ENCODE results near the gene ZNF530.
A peak's percentile ranks its signal among the peaks of the same experiment; 100 is the strongest.

The ZNF530 gene

DNA sequence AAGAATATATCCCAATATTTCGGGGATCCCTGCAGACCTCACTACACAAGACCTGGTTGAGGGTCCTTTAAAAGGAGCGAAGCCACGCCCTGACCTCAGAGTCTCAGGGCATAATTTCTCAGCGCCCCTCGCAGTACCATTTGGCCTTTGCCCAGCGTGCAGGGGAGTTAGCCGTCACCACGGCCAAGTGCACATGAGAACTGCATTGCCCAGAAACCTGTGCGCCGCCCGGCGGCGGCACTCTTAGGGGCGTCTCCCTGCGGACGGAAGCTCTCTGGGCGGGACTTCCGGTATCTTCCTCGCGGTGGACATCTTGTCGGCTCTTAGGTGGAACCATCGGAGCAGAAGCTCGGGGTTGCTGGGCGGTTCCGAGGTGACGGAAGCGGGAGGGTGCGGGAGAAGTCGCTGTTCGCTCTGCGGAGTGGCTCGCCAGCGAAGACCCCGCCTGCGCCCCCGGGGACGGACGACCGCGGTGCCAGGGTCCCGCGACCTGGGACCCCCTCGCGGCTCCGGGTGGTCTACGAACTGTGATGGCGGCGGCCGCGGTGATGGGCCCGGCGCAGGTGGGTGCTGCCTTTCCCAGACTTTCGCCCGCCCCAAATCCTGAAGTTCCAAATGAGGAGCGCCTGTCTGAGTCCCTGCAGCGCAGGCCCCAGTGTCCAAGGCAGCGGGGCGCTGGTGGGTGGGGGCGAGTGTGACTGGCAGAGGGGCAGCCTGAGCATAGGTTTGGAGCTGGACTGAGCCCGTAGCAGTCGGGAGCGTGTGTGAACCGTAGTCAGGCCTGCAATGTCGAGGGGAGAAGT is 14.5 kb downstream of the ZNF530 start, which contains the start of gene ZNF134:
ZNF134 (plus strand) TSS at position 302 of the 803 bp plus-strand sequence. CDS start 5,227 bp downstream, outside the sequence.
- peak; percentile 75 to 79 for DNase-seq (ENCODE audit: low read depth in 2 of 2)

DNA sequence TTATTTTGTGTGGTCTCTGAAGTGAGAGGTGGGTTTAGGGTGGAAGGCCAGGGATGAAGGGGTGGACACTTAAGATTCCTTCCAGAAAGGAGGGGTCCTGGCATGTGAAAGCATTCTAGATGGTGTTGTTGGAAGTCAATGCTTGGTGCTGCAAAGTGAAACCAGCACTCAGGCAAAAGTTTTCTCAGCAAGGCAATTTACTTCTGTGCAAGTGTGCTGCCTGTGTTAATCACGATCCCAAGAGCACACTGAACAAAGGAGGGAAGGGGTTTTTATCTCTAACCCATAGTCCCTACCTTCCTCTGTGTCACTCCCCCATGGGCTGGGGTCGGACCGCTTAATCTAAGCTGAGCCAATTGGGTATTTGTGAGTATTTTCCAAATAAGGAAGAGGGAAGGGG is 15.7 kb downstream of the ZNF530 start:
- DNase-seq (ENCODE audit: low read depth in 2 of 2), result no peak

DNA sequence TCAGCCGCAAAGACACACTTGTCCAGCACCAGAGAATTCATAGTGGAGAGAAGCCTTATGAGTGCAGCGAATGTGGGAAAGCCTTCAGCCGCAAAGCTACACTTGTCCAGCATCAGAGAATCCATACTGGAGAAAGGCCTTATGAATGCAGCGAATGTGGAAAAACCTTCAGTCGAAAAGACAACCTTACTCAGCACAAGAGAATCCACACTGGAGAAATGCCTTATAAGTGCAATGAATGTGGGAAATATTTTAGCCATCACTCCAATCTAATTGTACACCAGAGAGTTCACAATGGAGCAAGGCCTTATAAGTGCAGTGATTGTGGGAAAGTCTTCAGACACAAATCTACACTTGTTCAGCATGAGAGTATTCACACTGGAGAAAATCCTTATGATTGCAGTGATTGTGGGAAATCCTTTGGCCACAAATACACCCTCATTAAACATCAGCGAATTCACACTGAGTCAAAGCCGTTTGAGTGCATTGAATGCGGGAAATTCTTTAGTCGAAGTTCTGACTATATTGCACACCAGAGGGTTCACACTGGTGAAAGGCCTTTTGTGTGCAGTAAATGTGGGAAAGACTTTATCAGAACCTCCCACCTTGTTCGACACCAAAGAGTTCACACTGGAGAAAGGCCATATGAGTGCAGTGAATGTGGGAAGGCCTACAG is 21.1 kb downstream of the ZNF530 start:
- no peak for DNase-seq (ENCODE audit: low read depth in 2 of 2)

DNA sequence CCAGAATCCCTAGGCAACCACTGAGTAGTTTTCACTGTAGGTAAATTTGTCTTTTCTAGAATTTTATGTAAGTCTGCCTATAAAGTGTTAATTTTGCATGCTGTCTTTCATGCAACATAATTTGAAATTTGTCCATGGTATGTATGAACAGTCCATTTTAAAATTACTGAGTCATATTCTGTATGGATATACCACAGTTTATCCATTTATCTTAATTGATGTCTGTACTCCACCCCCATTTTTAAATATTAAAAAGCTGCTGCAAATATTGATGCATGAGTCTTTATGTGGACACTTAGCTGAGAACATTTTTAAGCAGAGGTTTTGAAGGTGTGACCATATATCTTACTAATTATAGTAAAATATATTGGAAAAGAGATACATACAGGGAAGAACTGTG is 23.4 kb downstream of the ZNF530 start:
- no peak for DNase-seq (ENCODE audit: low read depth in 2 of 2)

DNA sequence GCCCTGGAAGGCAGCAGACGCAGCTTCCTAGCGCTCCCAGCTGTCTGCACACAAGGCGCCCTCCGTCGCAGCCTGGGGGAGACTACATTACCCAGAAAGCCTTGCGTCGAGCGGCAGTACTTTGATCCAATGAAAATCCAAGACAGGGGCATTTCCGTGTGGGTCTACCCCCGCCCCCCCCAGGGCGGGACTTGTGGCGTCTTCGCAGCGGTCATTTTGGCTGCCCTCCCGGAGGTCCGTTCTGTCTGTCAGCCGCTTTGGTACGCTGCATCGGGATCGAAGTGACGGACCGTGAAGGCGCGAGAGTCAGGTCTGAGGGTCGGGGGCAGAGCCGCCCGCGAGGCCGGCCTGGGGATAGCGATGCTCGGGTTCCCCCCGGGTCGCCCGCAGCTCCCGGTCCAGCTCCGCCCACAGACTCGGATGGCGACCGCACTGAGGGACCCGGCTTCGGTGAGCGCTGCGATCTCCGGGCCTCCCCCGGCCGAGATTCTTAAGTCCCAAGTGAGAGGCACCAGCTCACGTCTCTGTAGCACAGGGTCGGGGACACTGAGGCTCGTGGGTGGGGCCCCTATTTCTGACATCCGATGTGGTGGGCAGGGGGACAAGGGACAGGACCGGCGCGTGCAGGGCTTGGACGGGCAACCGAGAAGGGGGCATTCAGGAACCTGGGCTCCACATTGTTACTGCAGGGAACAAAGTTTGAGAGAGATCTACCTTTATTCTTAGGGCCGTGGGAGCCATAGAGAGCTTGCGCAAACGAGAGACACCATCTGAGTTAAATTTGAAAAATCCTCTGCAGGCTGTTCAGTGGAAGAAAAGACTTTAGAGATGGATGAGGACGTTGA is 33.5 kb downstream of the ZNF530 start, which contains the start of gene ZNF211:
ZNF211 (plus strand) TSS at position 182 of the 845 bp plus-strand sequence; CDS start at position 361, 179 bp downstream.
- DNase-seq (ENCODE audit: low read depth in 2 of 2), result peak; percentile 75 to 79

DNA sequence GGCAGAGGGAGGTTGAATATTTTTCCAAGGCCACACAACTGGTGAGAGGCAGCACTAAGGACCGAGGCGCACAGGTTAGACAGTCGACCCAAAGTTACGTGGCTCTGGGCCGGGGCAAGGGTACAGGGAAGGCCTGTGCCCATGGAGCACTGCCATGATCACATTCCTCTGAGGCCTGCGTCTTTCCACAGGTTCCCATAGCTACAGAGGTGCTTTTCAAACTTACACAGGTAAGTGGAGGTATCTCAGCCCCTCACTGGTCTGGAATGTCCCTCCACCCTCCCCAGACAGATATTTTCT is 34.1 kb downstream of the ZNF530 start:
- no peak for DNase-seq (ENCODE audit: low read depth in 2 of 2)

DNA sequence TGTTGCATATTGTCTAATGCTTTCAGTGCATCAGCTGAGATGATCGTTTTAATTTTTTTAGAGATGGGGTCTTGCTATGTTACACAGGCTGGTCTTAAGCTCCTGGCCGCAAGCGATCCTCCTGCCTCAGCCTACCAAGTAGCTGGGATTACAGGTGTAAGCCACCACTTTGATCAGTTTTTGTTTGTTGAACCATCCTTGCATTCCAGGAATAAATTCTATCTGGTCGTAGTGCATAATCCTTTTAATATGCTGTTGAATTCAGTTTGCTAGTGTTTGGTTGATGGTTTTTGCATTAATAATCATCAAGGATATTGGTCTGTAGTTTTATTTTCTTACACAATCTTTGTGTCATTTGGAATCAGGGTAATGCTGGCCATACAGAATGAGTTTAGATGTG is 37.7 kb downstream of the ZNF530 start:
- DNase-seq (ENCODE audit: low read depth in 2 of 2), result no peak

DNA sequence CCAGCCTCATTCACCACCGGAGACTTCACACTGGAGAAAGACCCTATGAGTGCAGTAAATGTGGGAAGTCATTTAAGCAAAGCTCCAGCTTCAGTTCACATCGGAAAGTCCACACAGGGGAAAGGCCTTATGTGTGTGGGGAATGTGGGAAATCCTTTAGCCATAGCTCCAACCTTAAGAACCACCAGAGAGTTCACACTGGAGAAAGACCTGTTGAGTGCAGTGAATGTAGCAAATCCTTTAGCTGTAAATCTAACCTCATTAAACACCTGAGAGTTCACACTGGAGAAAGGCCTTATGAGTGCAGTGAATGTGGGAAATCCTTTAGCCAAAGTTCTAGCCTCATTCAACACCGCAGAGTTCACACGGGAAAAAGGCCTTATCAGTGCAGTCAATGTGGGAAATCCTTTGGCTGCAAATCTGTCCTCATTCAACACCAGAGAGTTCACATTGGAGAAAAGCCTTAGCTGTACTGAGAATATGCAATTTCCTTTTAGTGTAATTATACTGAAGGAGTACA is 42.1 kb downstream of the ZNF530 start:
- DNase-seq (ENCODE audit: low read depth in 2 of 2), result no peak

DNA sequence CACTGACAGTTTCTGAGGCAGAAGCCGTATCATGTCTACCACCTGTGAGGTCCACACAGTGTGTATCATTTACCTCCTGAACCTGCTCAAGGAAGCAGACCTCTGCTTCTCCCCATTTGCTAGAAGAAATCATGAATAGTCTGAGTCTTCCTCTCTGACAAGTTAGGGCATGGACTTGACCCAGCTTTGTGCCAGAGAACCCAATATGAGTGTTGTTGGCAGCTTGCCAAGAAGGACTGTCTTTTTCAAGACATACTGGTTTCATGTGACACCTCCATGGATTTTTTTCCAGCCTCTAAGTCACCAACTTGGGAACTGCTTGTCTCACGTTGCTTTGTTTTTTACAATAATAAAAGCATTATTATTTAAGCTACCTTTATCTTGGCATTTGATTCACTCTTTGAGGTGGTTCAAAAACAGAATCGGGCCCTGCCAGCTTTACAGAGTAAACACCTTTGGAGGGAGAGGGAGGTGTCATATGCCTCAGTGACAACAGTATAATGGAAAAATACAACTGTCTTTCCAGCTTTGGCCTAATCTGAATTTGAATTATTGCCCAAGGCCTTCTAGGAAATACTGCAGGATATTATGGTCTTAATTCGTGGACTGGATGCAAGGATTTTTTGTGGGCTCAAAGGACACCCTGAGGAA is 42.8 kb downstream of the ZNF530 start:
- no peak for DNase-seq (ENCODE audit: low read depth in 2 of 2)

DNA sequence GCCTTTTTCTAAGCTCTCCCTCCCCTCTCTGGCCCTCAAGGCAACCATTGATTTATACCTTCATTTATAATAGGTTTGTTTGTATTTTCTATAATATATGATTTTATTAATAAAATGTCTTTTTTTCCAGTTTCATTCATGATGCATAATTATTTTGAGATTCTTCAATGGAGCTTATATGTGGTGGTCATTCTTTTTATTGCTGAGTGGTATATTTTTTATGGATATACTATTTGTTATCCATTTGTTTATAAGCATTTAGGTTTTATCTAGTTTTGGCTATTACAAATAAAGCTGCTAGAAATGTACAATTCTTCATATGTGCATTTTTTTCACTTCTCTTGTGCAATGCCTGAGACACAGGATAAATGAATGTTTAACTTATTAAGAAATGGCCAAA is 44.0 kb downstream of the ZNF530 start:
- DNase-seq (ENCODE audit: low read depth in 2 of 2), result no peak

DNA sequence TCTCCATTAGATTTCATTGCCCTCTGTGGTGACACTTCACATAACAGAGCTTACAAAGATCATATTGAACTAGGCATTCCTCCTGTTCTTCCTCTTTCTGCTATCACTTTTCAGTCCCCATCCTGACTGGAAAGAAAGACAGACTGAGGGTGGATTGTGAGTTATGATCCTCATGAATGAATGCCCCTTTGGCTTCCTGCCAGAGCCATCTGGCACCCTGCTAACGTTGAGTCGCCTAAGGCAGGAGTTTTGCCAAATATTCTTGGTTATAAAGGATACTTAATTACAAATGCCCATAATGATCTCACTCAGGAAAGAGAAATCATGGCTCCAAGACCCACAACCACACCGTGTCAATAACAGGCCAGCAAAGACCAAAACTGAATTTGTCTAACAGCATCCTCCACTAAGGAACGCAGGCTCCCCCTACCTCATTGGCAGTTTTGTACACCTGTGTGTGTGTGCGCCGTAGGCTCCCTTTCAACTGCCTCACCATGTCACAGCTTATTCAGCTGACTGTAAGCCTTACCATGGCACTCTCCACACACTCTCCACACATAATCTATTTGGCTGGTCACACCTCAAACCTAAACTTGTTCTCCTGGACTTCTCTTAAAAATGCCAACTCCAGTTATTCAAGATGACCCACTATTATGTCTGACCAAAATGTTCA is 48.8 kb downstream of the ZNF530 start:
- DNase-seq (ENCODE audit: low read depth in 2 of 2), result no peak

DNA sequence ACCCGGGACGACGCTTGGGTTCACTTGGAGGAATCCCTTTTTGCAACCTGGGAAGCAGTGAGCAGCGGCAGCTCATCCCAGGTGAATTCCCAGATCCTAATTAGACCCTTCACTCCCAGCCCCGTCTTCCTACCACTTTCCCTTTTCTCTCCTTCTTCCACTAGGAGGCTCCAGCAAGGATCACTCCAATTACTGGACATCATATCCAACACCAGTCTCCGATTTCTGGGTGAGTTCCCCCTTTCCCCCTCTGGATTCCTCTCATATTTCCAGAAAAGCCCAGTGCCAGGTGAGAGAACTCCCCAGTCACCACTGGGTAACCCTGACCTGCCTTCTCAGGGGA is 51.9 kb downstream of the ZNF530 start:
- DNase-seq (ENCODE audit: low read depth in 2 of 2), result no peak

DNA sequence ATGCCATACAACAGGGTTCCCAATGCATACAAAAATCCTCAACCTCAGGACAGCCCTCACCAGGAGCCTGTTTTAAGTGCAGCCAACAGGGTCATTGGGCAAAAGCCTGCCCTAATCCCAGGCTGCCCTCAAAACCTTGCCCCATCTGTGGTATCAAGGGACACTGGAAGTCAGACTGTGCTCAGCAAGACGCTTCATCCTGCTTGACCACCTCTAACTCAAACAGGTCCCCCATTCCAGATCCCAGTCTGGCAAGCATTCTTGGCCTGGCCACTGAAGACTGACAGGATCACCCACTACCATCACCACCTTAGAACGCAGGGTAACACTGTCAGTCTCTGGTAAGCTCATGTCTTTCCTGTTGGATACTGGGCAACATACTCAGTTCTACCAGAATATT is 54.0 kb downstream of the ZNF530 start:
- DNase-seq (ENCODE audit: low read depth in 2 of 2), result no peak

DNA sequence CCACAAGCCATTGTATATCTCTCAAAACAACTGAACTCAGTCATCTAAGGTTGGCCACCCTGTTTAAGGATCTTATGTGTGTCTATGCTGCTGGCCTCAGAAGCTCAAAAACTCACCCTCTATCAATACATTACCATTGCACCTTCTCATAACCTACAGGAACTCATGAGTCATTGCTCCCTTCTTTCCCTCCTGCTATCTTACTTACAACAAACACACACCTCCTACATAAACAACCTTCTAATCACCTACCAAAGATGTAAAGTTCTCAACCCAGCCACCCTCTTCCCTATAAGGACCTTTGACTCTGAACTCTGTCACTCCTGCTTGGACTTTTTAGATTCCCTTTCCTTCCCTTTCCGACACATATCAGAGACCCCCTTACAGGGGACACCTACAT is 55.8 kb downstream of the ZNF530 start:
- no peak for DNase-seq (ENCODE audit: low read depth in 2 of 2)

DNA sequence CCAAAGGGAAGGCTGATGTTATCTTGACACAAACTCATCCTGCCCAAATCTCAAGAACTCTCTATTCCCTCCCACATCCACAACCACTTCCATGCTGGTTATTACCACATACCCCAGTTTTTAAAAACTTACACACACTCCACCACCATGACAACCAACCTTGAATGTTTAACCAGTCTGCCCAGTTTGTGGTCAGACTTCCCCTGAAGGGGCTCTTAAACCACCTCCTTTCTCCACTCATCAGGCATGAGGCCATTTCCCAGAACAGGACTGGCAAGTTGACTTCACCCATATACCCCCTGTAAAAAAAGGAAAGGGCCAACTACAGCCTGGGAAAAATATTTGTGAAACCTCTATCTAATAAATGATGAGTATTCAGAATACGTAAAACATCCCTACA is 56.7 kb downstream of the ZNF530 start:
- DNase-seq (ENCODE audit: low read depth in 2 of 2), result no peak

Data from activated CD4-positive, alpha-beta T cell treated with anti-CD3 and anti-CD28 coated beads for 24 hours (primary cell).